B cell (primary cell): ENCODE measurements around the gene PTPN23. TPM values are rescaled to one million over a fixed set of nuclear protein-coding genes. Genes with fewer than 3 reads are reported as not detected.

Experiments used
- ATAC-seq: fragments of 200-7000 bp; cut with Tn5 transposase; one replicate; pipeline ENCODE4 v1.10.0; 2021; ENCODE audit warnings: low read depth, mild to moderate bottlenecking, moderate number of reproducible peaks, moderate library complexity
- CTCF ChIA-PET: fragments of 350-600 bp; sonication (Branson Sonifier 250); formaldehyde crosslinking; loops from one replicate; lab custom pipeline; 2021; ENCODE audit warnings: antibody characterized with exemption, inconsistent platforms; lab: Charles Lee
- POLR2A ChIA-PET: fragments of 350-600 bp; sonication (Branson Sonifier 250); formaldehyde crosslinking; loops from one replicate; lab custom pipeline; 2021; ENCODE audit warnings: antibody characterized with exemption; lab: Charles Lee
- DNase-seq: peaks from one replicate; pipeline ENCODE4 v3.0.0; 2013
- H2AFZ ChIP-seq: 2 replicates; pipeline ENCODE4 v1.6.1; 2012; ENCODE audit warnings: mild to moderate bottlenecking, low read depth, low read length; ENCODE audit not compliant: insufficient read depth, poor library complexity, severe bottlenecking
- H3K27ac ChIP-seq, 2 donors: 1 replicate in 1 of 2; 2 replicates in 1 of 2; pipeline ENCODE4 v1.5.1; 2012 to 2013; ENCODE audit warnings: low read length in 2 of 2, mild to moderate bottlenecking in 2 of 2, moderate library complexity in 1 of 2
- H3K27me3 ChIP-seq, 4 experiments: fragments of 200-600 bp in 1 of 4; sonication (generic) in 1 of 4; replicated peaks in 1 of 4; 1 replicate in 2 of 4; 2 replicates in 2 of 4; pipeline versions ENCODE4 v1.6.1 to v1.7.0; 2013 to 2016; ENCODE audit warnings: low read length in 3 of 4, mild to moderate bottlenecking in 2 of 4, mixed read lengths in 1 of 4, moderate library complexity in 1 of 4; ENCODE audit not compliant: insufficient read depth in 4 of 4, control insufficient read depth in 3 of 4; ENCODE audit errors: control extremely low read depth in 1 of 4
- H3K36me3 ChIP-seq, 2 experiments: replicated peaks in 1 of 2; 1 replicate in 1 of 2; 2 replicates in 1 of 2; pipeline versions ENCODE4 v1.6.1 to v1.7.1; 2013; ENCODE audit warnings: low read length in 1 of 2; ENCODE audit not compliant: insufficient read depth in 2 of 2, control insufficient read depth in 1 of 2; ENCODE audit errors: control extremely low read depth in 1 of 2, extremely low read depth in 1 of 2
- H3K4me1 ChIP-seq, 2 donors: fragments of 200-600 bp in 1 of 2; sonication (generic) in 1 of 2; 1 replicate in 1 of 2; 2 replicates in 1 of 2; pipeline versions ENCODE4 v1.5.1 to v1.6.1; 2013 to 2017; ENCODE audit warnings: low read length in 2 of 2; ENCODE audit not compliant: control insufficient read depth in 2 of 2, insufficient read depth in 2 of 2
- H3K4me2 ChIP-seq: replicated peaks from 2 replicates; pipeline ENCODE3; 2012; ENCODE audit warnings: mild to moderate bottlenecking, low read depth, low read length; ENCODE audit not compliant: poor library complexity, severe bottlenecking
- H3K4me3 ChIP-seq, 5 experiments: fragments of 200-600 bp in 1 of 5; sonication (generic) in 1 of 5; 1 replicate in 3 of 5; 2 replicates in 2 of 5; pipeline versions ENCODE4 v1.5.1 to v1.7.0; 2011 to 2016; ENCODE audit warnings: low read length in 4 of 5, mild to moderate bottlenecking in 4 of 5, low read depth in 2 of 5, control low read depth in 1 of 5, moderate library complexity in 1 of 5; ENCODE audit not compliant: insufficient read depth in 1 of 5; ENCODE audit errors: control extremely low read depth in 1 of 5, extremely low read depth in 1 of 5
- H3K79me2 ChIP-seq: fragments of 200-600 bp; sonication (generic); one replicate; pipeline ENCODE4 v1.6.0; 2016; ENCODE audit warnings: low read length; ENCODE audit not compliant: control insufficient read depth, insufficient read depth
- H3K9ac ChIP-seq: fragments of 200-600 bp; sonication (generic); 2 replicates; pipeline ENCODE4 v1.6.1; 2017; ENCODE audit warnings: mild to moderate bottlenecking, low read length, moderate library complexity
- H3K9me3 ChIP-seq, 3 donors: one replicate each; pipeline versions ENCODE4 v1.6.1 to v1.7.1; 2013; ENCODE audit warnings: low read length in 2 of 3; ENCODE audit not compliant: control insufficient read depth in 2 of 3, insufficient read depth in 1 of 3; ENCODE audit errors: control extremely low read depth in 1 of 3
- H4K20me1 ChIP-seq: 2 replicates; pipeline ENCODE4 v1.6.0; 2012; ENCODE audit warnings: mild to moderate bottlenecking, low read length; ENCODE audit not compliant: insufficient read depth, control insufficient read depth, poor library complexity, severe bottlenecking
- H3K27ac Mint-ChIP-seq: one replicate; pipeline ENCODE4 v1.8.0; 2021; ENCODE audit warnings: mixed read lengths
- H3K27me3 Mint-ChIP-seq: one replicate; pipeline ENCODE4 v1.8.0; 2021; ENCODE audit warnings: mixed read lengths
- H3K4me1 Mint-ChIP-seq: one replicate; pipeline ENCODE4 v1.8.0; 2021; ENCODE audit warnings: mixed read lengths
- H3K4me3 Mint-ChIP-seq: one replicate; pipeline ENCODE4 v1.8.0; 2021; ENCODE audit warnings: mixed read lengths
- H3K9me3 Mint-ChIP-seq: one replicate; pipeline ENCODE4 v1.8.0; 2022; ENCODE audit warnings: mixed read lengths; ENCODE audit not compliant: insufficient read depth
- EZH2 ChIP-seq: IDR thresholded peaks from 2 replicates; pipeline ENCODE4 v1.6.1; 2012; ENCODE audit warnings: borderline replicate concordance, low read depth, mild to moderate bottlenecking, moderate library complexity, low read length; ENCODE audit not compliant: insufficient read depth, poor library complexity, severe bottlenecking
- WGBS: methylation state at CpG from one replicate; pipeline ENCODE4 v1.1.5; 2013; ENCODE audit warnings: missing lambda C conversion rate; ENCODE audit not compliant: insufficient coverage; 5-methylcytosine and 5-hydroxymethylcytosine counted together
- intact Hi-C: fragments of 100-400 bp; cut with micrococcal nuclease; formaldehyde crosslinking; loops from one replicate; pipeline ENCODE4 v1.10.0; 2022
- polyA plus RNA-seq: library from polyadenylated mRNA; depleted of rRNA; stranded (reverse); fragments of >200 nt; gene quantifications from 2 replicates; pipeline ENCODE4 v1.2.3, GENCODE V29; 2012
- total RNA-seq, 2 donors: library from RNA; stranded (reverse); fragments of 120-200 nt in 1 of 2; gene quantifications; 1 replicate in 1 of 2; 2 replicates in 1 of 2; pipeline versions ENCODE4 v1.2.3 to v1.2.4, GENCODE V29; 2013 to 2022
- TF ChIP-seq, protein P1 (sequence below): fragments of 200-600 bp; IDR thresholded peaks from one replicate; pipeline ENCODE4 v1.8.0; 2022; ENCODE audit warnings: antibody characterized with exemption, mild to moderate bottlenecking

PTPN23 gene
- total and polyA plus RNA-seq, 2 donors (not counting 1 experiment from before 2014, with no cell fraction given) = 21.3 to 68.8 TPM

DNA sequence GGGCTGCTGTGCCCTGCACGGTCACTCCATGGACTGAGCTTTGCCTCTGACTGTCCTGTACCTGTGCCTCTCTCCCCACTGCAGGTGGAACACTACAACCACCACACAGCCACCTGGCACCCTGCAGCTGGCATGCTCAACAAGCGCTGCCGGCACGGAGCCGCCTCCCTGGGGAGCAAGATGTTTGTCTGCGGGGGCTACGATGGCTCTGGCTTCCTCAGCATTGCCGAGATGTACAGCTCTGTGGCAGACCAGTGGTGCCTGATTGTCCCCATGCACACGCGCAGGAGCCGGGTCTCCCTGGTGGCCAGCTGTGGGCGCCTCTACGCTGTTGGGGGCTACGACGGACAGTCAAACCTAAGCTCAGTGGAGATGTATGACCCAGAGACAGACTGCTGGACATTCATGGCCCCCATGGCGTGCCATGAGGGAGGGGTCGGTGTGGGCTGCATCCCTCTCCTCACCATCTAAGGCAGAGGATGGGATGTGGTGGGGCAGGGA lies 37.3 kb upstream of the PTPN23 start:
- TF ChIP-seq, protein P1, sequence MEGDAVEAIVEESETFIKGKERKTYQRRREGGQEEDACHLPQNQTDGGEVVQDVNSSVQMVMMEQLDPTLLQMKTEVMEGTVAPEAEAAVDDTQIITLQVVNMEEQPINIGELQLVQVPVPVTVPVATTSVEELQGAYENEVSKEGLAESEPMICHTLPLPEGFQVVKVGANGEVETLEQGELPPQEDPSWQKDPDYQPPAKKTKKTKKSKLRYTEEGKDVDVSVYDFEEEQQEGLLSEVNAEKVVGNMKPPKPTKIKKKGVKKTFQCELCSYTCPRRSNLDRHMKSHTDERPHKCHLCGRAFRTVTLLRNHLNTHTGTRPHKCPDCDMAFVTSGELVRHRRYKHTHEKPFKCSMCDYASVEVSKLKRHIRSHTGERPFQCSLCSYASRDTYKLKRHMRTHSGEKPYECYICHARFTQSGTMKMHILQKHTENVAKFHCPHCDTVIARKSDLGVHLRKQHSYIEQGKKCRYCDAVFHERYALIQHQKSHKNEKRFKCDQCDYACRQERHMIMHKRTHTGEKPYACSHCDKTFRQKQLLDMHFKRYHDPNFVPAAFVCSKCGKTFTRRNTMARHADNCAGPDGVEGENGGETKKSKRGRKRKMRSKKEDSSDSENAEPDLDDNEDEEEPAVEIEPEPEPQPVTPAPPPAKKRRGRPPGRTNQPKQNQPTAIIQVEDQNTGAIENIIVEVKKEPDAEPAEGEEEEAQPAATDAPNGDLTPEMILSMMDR = no peak
- TF ChIP-seq EZH2 = no peak
- H3K4me3 Mint-ChIP-seq = no peak overlapping the region
- Histone ChIP-seq H4K20me1 (no peaks in the 10 kb centered on the region), H3K4me3 (no peak overlapping the region), H3K36me3 (peaks cover 2 to 54% of the 10 kb centered on the region in 2 experiments), H3K9me3 (no peaks in the 10 kb centered on the region), H3K79me2 (no peaks in the 10 kb centered on the region), H3K27me3 (no peaks in the 10 kb centered on the region), H3K9ac (no peak overlapping the region), H3K4me2 (no peak overlapping the region), H2AFZ (no peak overlapping the region), H3K27ac (no peak overlapping the region), H3K4me1 (peaks cover 21 to 27% of the 10 kb centered on the region in 2 donors)
- H3K4me1 Mint-ChIP-seq = peaks cover 34% of the 10 kb centered on the region
- DNase-seq (no peak), ATAC-seq (no peak)
- ChIA-PET POLR2A (no interaction called here), CTCF (interaction anchor here (1.0 kb wide), 1 partner anchor 19 kb away, joined by 4 read pairs; no protein-coding TSS in a partner anchor)
- H3K27me3 Mint-ChIP-seq = no peaks in the 10 kb centered on the region
- intact Hi-C loops = no loop called here
- H3K27ac Mint-ChIP-seq = no peak overlapping the region
- H3K9me3 Mint-ChIP-seq = no peaks in the 10 kb centered on the region
- WGBS = 93% methylated on average over 15 of the region's 17 CpGs

DNA sequence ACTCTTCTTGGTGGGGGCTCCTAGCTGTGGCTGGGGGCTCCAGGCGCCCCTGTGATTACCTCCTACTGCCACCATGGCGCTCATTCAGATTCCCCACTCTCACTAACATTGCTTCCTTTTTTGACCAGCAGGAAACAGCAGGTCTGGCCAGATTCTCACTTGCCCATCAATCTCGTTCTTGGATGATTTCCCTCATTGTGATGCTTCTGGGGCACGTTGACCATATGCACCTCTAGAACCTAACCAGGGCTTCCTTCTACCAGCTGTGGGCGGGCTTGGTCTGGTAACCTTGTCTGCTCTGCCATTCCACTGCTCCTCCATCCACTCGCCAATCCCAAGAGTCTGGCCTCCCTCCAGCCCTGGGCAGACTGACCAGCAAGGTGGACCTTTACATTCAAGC lies 35.9 kb upstream of the PTPN23 start:
- Mint-ChIP-seq H3K27ac (no peak overlapping the region), H3K4me3 (no peak overlapping the region), H3K9me3 (no peaks in the 10 kb centered on the region), H3K4me1 (peaks cover 38% of the 10 kb centered on the region), H3K27me3 (no peaks in the 10 kb centered on the region)
- H3K4me1 ChIP-seq = peaks cover 21 to 27% of the 10 kb centered on the region in 2 donors
- peaks cover 2 to 39% of the 10 kb centered on the region in 2 experiments for H3K36me3 ChIP-seq
- ChIA-PET CTCF (no interaction called here), POLR2A (no interaction called here)
- no peak overlapping the region for H3K27ac ChIP-seq
- no peaks in the 10 kb centered on the region for H3K27me3 ChIP-seq
- no peaks in the 10 kb centered on the region for H4K20me1 ChIP-seq
- H3K9ac ChIP-seq = no peak overlapping the region
- TF ChIP-seq EZH2 = no peak
- TF ChIP-seq, protein P1 = no peak
- ATAC-seq (no peak), DNase-seq (no peak)
- 77% methylated on average over 6 of the region's 6 CpGs for WGBS
- no peak overlapping the region for H2AFZ ChIP-seq
- no peaks in the 10 kb centered on the region for H3K79me2 ChIP-seq
- intact Hi-C loops = no loop called here
- no peak overlapping the region for H3K4me2 ChIP-seq
- no peaks in the 10 kb centered on the region for H3K9me3 ChIP-seq
- H3K4me3 ChIP-seq = no peak overlapping the region
